HEK293T (cell line): ENCODE measurements around the gene KCNAB2.

ENCODE experiments used
- CTBP1 ChIP-seq: fragments of 450-650 bp; IDR thresholded peaks from 2 replicates; pipeline ENCODE4 v1.6.1; 2016; ENCODE audit warnings: borderline replicate concordance
- PKNOX1 ChIP-seq: fragments of 450-650 bp; IDR thresholded peaks from 2 replicates; pipeline ENCODE4 v1.6.1; 2016
- SUZ12 ChIP-seq: fragments of 450-650 bp; IDR thresholded peaks from 2 replicates; pipeline ENCODE4 v1.6.1; 2016; ENCODE audit warnings: mild to moderate bottlenecking
- TARDBP ChIP-seq: fragments of 450-650 bp; IDR thresholded peaks from 2 replicates; pipeline ENCODE4 v1.6.1; 2016
- ZNF384 ChIP-seq: fragments of 450-650 bp; IDR thresholded peaks from 2 replicates; pipeline ENCODE4 v1.6.1; 2016

- TF ChIP-seq PKNOX1: no peak
- TF ChIP-seq CTBP1: no peak
- TF ChIP-seq TARDBP: no peak
- TF ChIP-seq ZNF384: no peak
- no peak for TF ChIP-seq SUZ12
Observed at GRCh38 chr1:6072774-6073479, 27.2 kb downstream of the KCNAB2 start.
